ENCODE data around the gene PEX13.

DNA sequence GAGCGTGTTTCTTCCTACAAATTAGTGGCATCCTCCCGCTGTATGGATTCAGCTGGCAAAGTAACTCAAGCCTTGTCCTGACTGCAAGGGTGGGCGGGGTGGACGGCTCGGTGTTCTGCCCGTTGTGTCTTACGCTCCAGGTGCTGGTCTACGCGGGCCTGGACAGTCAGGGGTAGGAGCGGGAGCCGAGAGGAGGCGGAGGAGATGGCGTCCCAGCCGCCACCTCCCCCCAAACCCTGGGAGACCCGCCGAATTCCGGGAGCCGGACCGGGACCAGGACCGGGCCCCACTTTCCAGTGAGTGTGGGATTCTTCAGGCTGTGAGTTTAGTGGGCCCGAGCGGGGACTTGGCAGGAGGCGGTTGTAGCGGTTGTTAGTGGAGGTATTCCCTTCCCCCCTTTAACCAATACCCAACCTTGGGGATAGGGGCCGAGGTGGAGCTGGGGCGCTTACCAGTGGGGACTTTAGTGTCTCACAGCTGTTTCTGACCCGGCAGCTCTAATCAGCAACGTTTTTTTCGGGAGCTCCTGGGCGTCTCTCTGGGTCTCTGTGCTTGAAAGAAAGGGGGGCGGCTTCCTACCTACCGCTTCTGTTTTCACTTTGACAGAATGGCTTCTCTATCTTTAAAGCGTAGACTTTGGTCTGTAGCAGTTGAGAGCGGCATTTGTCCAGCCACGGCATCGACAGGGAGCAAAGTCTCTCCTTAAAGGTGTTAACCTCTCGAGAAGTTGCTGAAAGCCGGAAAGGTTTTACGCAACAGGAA, at the start of gene PEX13, which contains the start of gene PUS10:
- TF ChIP-seq, protein P1, sequence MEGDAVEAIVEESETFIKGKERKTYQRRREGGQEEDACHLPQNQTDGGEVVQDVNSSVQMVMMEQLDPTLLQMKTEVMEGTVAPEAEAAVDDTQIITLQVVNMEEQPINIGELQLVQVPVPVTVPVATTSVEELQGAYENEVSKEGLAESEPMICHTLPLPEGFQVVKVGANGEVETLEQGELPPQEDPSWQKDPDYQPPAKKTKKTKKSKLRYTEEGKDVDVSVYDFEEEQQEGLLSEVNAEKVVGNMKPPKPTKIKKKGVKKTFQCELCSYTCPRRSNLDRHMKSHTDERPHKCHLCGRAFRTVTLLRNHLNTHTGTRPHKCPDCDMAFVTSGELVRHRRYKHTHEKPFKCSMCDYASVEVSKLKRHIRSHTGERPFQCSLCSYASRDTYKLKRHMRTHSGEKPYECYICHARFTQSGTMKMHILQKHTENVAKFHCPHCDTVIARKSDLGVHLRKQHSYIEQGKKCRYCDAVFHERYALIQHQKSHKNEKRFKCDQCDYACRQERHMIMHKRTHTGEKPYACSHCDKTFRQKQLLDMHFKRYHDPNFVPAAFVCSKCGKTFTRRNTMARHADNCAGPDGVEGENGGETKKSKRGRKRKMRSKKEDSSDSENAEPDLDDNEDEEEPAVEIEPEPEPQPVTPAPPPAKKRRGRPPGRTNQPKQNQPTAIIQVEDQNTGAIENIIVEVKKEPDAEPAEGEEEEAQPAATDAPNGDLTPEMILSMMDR (IDR thresholded peaks at IDR 0.05; ENCODE audit: extremely low read depth in 1 of 2, insufficient read depth in 1 of 2, low read depth in 1 of 2, low read length in 2 of 2), result no peak
- TF ChIP-seq, protein P2, sequence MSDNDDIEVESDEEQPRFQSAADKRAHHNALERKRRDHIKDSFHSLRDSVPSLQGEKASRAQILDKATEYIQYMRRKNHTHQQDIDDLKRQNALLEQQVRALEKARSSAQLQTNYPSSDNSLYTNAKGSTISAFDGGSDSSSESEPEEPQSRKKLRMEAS (IDR thresholded peaks at IDR 0.05; ENCODE audit: insufficient read depth, insufficient read length), result no peak
- TF ChIP-seq POLR2A (IDR thresholded peaks at IDR 0.05; ENCODE audit: low read depth, low read length) (no peak), POLR2AphosphoS5 (IDR thresholded peaks at IDR 0.05; ENCODE audit: insufficient read depth, low read depth, low read length) (peak; percentile 29), GATA2 (IDR thresholded peaks at IDR 0.05; ENCODE audit: insufficient read depth, insufficient read length, low read depth, low read length) (no peak), EZH2 (IDR thresholded peaks at IDR 0.05; ENCODE audit: borderline replicate concordance, low read depth, low read length, severe bottlenecking) (no peak), MYC (IDR thresholded peaks at IDR 0.05; ENCODE audit: low read depth, low read length) (no peak)
